HK-2 (cell line): ENCODE data around the gene EGFL7.
"Not testable (repeated sequence)": the region's sequence is repeated elsewhere in the genome, so short reads cannot be mapped to it uniquely, and the experiment has no call there.

Experiments used
- DNase-seq: peaks from one replicate; pipeline ENCODE4 v3.0.0-alpha.2; 2018; ENCODE audit not compliant: unreplicated experiment

The EGFL7 gene

DNA sequence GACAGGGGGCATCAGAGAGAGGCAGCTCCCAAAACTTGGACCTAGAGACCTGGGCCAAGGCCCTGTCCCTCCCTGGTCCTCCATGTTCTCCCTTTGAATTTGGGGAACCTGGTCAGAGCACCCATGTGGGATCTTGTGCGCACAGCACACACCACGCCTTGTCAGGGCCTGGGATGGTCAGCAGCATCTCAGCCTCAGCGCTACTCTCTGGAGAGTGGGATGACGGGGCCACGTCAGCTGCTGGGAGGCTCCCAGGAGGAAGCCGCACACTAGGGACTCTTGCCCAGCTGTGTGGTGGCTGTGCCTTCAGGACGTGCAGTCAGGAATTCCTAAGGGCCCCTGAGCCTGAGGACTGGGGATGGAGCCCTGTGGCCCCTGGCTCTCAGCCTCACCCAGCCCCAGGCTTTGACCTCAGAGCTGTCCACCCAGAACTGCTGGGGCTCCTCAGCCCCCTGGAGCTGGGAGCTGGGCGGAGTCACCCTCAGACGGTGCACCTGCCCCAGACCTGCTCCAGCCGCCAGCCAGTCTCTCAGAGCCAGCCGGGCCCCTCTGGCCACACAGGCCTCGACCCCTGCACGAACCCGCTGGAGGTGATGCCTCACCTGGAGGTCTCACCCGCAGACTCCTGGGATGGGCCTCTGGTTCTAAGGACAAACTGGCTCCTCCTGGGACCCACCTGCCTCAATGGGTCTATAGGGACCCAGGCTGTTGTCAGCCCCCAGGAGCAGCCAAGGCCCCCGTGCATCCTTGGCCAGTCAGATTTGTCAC is 38.3 kb upstream of the EGFL7 start:
- no peak for DNase-seq

DNA sequence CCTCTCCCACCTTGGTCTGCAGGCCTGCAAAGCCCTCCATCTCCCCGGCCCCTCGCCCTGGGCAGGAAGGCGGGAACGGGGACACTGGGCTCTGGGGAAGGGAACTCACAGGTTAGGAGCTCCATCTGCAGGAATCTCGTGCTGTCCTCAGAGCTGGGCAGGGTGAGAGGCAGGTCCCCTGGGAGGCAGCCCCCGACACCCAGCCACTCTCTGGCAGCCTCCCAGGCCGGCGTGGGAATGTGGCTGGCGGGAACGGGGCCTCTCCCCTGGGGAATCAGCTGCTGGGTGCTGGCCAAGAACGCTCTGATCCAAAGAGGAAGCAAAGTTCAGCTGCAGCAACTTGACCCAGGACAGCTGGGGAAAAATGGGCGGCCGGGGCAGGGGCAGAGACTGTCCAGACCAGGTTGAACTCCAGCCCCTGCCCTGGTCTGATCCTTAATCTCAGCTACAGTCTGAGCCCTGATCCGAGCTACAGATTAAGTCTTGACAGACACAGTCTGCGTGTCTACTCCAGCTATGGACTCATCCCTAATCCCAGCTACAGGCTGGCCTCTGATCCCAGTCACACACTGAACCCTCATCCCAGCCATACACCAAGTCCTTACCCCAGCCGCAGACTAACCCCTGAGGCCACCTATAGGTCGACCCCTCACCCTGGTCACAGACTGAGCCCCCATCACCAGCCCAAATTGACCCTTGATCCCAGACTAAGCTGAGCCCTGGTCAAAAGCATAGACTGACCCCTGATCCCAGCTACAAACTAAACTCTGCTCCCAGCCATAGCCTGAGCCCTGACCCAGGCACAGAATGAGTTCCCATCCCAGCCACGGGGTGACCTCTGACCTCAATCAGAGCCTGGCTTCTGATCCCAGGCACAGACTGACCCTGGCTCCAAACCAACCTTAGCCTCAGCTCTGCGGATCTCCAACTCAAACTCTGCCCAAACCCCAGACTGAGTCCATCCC is 37.3 kb upstream of the EGFL7 start:
- DNase-seq, result peak; percentile 75

DNA sequence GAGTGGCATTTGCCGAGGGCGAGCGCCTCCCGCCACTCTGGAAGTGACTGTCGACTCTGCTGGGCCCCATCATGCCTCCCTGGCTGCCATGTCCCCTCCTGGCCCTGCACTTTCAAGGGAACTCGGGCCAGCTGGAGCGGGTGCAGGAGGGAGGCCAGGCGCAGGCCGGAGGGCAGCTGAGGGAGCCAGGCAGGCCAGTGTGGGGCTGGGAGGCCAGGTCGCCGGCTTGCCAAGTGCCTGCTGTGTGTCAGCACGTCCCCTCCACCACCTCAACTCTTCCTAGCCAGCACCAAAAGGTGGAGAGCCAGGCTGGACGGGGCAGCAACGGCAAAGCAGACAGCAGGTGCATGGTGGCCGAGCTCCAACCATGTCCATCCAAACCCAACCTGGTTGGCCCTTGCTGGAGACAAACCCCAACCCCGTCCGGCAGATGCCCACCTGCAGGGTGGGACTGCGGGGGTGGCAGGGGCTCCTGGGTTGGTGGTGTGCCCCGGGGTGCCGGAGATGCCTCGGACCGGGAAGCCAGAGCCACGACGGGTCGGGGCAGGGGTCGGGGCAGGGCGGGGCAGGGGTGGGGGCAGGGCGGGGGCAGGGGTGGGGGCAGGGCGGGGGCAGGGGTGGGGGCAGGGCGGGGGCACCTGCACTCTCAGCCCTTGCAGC is 36.5 kb upstream of the EGFL7 start:
- no peak for DNase-seq

DNA sequence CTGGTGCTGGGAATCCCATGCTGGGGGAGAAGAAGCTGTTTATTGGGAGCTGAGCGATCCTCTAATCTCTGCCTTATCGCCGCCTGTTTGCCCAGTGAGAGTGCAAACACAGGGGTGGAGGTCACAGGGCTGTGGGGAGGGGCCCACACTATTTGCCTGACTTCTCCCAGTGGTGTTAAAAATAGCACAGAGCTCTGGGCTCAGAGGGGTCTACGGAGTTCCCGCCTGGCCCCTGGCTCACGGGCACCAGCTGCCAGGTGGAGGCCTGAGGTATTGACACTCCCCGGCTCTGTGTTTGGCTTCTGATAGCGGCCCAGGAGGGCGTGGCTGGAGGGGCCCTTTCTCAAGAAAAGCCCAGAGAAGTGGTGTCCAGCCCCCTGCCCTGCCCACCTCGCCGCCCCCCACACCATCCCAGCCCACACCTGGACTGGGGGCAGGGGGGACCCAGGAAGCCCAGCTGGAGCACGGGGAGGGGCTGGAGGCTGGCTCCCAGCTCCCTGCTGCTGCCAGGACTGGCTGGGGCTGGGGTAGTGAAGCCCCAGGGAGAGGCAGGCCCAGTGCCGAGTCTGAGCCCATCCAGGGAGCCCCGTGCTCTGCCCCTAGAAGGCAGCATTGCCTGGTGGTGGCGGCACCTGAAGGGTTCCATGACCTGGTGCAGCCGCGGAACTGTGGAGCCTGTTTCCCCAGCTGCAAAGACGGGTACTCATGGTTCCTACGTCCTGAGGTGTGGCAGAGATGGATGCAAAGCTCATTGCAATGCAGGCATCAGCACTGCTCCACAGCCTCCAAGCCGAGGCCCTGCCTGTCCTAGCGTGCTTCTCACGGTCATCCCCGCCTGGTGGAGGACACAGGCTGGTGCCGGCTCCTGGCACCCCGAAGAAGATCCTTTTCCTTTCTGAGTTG is 35.7 kb upstream of the EGFL7 start:
- no peak for DNase-seq

DNA sequence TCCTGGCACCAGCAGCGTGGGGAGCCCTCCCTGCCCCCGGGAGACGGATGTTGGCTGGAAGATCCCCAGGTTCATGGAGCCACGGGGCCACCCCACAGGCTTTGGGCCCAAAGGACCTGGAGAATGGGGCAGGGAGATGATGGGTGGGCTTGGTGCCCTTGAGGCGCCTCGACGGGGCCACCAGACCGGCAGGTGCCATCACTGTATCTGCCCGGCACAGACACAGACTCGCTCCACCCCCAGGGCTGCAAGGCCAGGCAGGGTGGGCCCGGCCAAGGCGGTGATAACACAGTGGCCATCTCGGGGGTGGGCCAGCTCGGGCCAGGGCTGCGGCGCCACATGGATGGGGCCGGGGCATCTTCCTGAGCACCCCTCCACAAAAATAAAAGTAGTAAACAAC is 35.0 kb upstream of the EGFL7 start:
- no peak for DNase-seq

DNA sequence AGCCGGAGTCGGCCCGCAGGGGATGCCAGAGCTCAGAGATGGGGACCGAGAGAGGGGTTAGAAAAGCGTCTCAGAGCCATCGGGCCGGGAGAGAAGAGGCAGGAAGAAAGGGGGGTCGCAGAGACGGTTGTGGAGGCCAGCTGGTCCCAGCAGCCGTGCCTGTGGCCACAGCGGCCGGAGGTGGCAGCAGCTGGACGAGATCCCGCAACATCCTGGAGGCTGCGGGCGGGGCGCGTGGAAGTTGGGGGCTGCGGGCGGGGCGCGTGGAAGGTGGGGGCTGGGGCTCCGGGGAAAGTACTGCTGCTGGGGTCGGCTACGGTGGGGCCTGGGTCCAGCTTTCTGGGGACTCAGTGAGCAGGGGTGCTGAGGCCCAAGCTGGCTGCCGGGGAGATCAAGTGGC is 34.4 kb upstream of the EGFL7 start:
- DNase-seq, result no peak

DNA sequence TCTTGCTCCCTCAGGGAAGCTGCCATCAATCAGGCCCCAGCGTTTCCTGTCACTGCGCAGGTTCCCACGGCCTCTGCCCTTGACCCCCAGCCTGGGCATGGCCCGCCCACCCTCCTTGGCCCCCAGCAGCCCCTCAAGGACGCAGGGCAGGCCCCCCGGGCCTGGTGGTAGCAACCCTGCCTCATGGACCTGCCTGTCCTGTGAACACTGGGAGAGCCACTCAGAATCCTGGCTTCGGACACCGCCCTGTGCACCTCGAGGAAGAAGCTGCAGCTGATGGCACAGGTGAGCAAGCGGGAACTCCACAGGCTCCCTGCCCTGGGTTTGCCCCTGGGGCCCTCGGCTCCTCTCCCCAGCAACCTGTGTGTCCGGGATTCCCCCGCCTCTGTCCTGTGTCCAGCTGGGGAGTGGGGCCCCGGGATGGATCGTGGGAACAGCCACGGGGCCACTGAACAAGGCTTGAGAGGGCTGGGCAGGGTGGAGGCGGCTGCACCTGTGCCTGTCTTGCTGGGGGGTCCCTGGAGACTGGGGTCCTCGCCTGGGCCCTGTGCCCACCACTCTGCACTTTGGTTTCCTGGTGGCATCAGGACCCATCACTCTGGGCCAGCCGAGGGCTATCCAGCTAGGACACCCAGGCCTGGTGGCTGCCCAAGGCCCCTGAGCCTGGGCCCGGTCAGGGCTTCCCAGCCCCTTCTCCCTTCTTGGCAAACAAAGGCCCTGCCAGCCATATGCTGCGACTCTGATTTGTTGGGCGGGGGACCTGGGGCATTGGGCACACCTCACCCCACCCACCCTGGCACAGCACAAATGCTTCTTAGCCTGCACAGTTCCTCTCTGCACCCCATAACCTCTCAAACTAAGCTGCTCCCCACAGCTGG is 33.5 kb upstream of the EGFL7 start:
- DNase-seq, result no peak

DNA sequence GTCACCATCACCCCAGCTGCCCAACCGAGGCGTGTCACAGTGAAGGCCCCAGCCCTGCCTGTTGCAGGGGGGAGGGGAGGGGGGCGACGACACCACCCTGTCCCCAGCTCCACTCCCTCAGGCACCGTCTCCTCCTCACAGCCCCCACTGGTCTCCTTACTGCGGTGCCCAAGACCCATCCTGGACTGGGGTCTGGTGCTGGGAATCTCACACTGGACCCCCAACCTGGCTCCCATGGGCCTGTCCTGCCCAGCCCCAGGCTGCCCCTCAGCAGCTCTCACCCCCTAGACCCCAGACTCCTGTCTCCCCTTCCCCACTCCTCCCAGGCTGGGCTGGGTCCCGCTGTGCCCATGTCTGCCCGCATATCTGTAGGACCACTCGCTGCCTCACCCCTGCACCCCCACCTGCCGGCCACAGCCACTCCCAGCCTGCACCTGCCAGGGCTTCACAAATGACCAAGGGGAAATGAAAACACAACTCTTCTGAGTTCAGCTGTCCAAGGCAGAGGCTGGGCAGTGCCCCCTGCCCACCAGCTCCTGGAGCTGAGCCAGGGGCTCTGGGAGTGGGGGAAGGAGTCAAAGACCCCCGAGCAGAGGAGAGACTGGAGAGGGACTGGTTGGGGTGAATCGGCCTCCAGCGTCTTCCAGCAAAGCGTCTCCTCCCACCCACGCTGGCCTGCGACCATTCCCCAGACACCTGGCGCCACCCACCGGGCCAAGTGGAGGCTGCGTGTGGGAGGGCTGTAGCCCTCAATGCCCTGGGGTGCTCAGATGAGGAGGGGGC is 32.6 kb upstream of the EGFL7 start:
- DNase-seq, result peak; percentile 61

DNA sequence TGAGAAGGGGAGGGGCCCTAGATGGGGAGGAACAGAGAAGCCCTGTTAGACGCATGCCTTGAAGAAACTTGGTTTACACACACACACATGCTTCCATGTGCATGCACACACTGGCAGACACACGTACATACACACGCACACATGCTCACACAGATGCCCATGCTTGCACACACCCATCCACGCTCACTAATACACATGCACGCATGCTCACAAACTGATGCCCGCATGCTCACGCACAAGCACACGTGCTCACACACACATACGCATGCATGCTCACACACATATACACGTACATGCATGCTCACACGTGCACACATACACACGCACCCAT is 32.1 kb upstream of the EGFL7 start:
- no peak for DNase-seq

DNA sequence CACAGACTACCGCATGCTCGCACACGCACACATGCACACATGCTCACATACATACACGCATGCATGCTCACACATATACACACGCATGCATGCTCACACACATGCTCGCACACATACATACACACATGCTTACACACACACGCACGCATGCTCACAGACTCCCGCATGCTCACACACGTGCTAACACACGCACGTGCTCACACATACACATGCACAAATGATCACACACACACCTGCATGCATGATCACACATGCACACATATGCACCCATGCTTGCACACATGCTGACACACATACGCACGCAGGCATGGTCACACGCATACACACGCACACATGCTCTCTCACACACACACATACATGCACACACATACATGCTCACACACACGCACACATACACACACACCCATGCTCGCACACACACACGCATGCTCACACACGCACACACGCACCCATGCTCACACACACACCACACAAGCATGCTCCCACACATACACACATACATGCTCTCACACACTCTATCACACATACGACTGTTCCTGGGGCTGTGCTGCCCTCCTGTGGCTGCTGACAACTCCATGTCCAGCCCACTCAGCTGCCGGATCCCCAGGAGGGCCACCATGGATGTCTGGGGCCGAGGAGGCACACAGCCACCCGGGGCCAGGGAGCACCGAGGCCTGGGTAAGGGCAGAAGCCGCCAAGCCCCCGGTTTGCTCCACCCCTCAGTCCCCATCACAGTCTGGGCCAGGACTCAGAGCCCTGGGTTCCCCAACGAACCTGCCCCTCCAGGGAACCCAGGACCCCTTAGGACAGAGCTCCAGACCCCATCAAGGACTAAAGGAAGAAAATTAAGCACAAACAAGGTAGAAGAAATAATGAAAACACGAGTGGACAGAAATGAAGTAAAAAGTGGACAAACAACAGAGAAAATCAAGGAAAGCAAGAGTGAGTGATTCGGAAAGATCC is 31.4 kb upstream of the EGFL7 start:
- peak; percentile 75 for DNase-seq

DNA sequence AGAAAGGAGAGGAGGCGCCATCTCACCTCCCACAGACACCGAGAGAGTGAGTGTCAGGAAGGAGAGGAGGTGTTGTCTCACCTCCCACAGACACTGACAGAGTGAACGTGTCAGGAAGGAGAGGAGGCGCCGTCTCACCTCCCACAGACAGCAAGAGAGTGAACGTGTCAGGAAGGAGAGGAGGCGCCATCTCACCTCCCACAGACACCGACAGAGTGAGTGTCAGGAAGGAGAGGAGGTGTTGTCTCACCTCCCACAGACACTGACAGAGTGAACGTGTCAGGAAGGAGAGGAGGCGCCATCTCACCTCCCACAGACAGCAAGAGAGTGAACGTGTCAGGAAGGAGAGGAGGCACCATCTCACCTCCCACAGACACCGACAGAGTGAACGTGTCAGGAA is 30.6 kb upstream of the EGFL7 start:
- DNase-seq, result not testable (repeated sequence)

DNA sequence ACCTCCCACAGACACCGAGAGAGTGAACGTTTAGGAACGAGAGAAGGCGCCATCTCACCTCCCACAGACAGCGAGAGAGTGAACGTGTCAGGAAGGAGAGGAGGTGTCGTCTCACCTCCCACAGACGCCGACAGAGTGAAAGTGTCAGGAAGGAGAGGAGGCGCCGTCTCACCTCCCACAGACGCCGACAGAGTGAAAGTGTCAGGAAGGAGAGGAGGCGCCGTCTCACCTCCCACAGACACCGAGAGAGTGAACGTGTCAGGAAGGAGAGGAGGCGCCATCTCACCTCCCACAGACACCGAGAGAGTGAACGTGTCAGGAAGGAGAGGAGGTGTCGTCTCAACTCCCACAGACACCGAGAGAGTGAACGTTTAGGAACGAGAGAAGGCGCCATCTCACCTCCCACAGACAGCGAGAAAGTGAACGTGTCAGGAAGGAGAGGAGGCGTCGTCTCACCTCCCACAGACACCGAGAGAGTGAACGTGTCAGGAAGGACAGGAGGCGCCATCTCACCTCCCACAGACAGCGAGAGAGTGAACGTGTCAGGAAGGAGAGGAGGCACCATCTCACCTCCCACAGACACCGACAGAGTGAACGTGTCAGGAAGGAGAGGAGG is 30.1 kb upstream of the EGFL7 start:
- DNase-seq, result not testable (repeated sequence)

DNA sequence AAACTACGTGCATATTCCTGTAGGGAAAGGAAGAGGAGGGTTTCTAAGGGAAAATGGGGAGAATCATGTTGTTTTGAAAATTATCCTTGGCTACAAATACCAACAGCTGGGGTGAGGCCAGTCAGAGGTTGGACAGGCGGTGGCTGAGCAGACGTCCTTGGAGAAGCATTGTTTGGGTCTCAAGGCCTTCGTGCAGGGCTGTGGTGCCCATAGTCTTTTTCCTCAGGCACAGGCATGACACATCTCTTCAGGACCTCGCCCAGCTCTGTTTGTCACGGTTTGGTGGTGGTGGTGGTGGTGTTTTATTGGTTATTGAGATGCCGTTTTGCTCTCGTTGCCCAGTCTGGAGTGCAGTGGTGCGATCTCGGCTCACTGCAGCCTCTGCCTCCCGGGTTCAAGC is 27.8 kb upstream of the EGFL7 start:
- no peak for DNase-seq

DNA sequence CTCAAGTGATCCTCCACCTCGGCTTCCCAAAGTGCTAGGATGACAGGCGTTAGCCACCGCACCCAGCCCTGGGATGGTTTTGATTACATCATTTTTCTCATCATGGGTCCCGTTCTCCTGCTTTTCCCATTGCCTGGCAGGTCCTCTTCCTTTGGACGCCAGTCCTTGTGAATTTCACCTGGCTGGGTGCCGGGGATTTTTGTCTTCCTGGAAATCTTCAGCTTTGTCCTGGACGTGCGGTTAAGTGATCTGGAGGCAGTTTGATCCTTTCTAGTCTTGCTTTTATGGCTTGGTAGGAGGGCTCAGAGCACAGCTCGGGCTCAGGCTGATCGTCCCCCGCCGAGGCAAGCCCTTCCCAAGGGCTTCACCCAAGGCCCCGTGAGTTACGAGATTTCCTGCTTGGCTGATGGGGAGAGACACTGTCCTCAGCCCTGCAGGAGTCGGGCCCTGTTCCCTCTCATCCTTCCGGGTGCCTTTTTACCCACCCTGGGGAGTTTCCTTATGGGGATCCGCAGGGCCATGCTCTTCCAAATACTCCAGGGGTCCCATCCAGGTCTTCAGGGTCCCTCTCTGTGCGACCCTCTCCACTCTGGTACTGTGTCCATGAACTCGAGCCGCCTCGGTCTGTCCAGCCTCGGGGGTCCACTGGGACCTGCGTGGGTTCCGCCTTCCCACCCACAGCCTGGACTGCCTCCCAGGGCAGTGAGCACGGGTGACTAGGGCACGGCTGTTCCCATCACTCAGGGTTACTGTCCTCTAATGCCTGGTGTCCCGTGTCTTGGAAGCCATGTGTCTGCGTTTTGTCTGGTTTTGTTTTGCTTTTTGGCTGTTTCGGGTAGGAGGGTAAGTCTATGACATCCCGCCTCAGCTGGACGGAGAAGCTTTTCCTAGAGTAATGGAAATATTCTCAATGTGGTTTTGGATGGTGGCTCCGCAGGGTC is 22.3 kb upstream of the EGFL7 start:
- no peak for DNase-seq

DNA sequence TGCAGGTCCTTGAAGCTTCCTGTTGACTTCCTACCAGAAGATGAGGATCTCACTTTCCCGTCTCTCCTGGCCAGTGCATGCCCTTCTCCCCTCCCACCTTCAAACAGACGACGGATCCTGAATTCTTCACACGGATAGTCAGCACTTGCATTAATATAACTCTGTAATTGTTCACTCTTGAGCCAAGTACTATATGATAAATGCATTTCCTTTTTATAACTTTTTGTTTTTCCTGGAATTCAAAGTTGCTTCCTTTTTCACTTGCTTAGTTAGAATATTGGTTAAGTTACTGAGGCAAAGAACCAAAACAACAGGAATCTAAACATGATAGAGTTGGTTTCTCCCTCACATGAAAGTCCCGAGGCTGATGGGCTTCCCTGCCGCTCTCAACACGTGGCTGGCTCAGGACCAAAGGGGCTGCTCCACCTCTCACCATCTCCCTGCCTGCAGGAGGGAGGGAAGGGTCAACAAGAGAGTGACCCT is 20.2 kb upstream of the EGFL7 start:
- no peak for DNase-seq

DNA sequence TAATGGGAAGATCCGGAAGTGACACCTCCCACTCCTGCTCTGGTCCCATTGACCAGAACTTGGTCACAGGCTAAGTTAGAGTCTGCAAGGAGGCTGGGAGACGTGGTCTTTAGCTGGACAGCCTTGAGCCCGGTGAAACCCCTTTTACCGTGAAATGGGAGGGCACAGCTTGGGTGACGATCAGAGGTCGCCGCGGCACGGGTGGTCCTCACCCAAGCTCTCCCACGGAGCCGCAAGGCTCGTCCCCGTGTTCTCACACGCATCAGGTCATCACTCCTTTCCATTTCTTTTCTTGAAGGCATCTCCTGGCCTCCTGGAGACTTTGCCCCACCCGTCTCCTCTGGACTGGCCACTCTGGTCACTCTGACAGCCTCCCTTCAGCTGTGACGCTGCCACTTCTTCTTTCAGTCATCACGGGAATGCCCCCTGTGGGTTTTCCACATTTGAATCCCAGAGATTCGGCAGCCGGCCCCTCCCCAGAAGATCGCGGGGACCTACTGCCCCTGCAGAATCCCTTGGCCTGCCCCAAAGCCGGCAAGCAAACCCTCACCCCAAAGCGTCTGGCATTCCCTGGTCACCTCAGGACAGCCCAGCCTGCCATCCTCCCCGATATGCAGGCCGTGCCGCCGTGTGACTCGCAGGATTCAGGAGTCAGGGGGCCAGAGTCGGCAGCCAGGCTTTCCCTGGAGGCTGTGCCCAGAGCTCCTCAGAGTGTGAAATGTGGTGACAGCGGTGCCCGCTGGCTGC is 18.9 kb upstream of the EGFL7 start:
- DNase-seq, result no peak
